ENCODE measurements around the gene SYNGR1.

The SYNGR1 gene

GRCh38 chr22:39349967-39350726 lies at the start of gene SYNGR1:
Gene SYNGR1, plus strand, starts transcription at chr22:39349991. Its CDS starts 20 bp downstream, at chr22:39350011.
- peak; percentile 41 for DNase-seq (ENCODE audit: low spot score)

GRCh38 chr22:39300186-39300830 lies 49.5 kb upstream of the SYNGR1 start:
- DNase-seq (ENCODE audit: low spot score) = no peak

- no peak for DNase-seq (ENCODE audit: low spot score)
Measured at GRCh38 chr22:39301108-39301507, 48.7 kb upstream of the SYNGR1 start.

- no peak for DNase-seq (ENCODE audit: low spot score)
Measured at GRCh38 chr22:39301926-39302325, 47.9 kb upstream of the SYNGR1 start.

- DNase-seq (ENCODE audit: low spot score) = no peak
Measured at GRCh38 chr22:39302431-39302960, 47.3 kb upstream of the SYNGR1 start.

GRCh38 chr22:39303358-39303757 lies 46.4 kb upstream of the SYNGR1 start:
- DNase-seq (ENCODE audit: low spot score) = no peak

GRCh38 chr22:39303892-39304671 lies 45.7 kb upstream of the SYNGR1 start:
- DNase-seq (ENCODE audit: low spot score) = no peak

GRCh38 chr22:39306456-39307361 lies 43.1 kb upstream of the SYNGR1 start:
- peak; percentile 28 for DNase-seq (ENCODE audit: low spot score)

- no peak for DNase-seq (ENCODE audit: low spot score)
Measured at GRCh38 chr22:39308614-39309363, 41.0 kb upstream of the SYNGR1 start.

- no peak for DNase-seq (ENCODE audit: low spot score)
Measured at GRCh38 chr22:39309364-39309861, 40.4 kb upstream of the SYNGR1 start.

- no peak for DNase-seq (ENCODE audit: low spot score)
Measured at GRCh38 chr22:39309881-39310714, 39.7 kb upstream of the SYNGR1 start.

- DNase-seq (ENCODE audit: low spot score) = no peak
Measured at GRCh38 chr22:39311592-39312400, 38.0 kb upstream of the SYNGR1 start.

- DNase-seq (ENCODE audit: low spot score) = no peak
Measured at GRCh38 chr22:39312410-39312809, 37.4 kb upstream of the SYNGR1 start.

- no peak for DNase-seq (ENCODE audit: low spot score)
Measured at GRCh38 chr22:39313258-39314001, 36.4 kb upstream of the SYNGR1 start.

- DNase-seq (ENCODE audit: low spot score) = no peak
Measured at GRCh38 chr22:39314251-39314971, 35.4 kb upstream of the SYNGR1 start.

- no peak for DNase-seq (ENCODE audit: low spot score)
Measured at GRCh38 chr22:39315389-39315788, 34.4 kb upstream of the SYNGR1 start.

GRCh38 chr22:39316440-39317083 lies 33.2 kb upstream of the SYNGR1 start:
- peak; percentile 70 for DNase-seq (ENCODE audit: low spot score)

Data from germinal center (tissue), 1 donor.